SJCRH30 (cell line): Measurements from ENCODE around the gene DNAJC7. TPM values are rescaled to one million over a fixed set of nuclear protein-coding genes. Genes with fewer than 3 reads are reported as not detected.

ENCODE experiments used
- DNase-seq, 2 experiments: peaks; one replicate each; pipeline ENCODE4 v3.0.0-alpha.2; 2015 to 2020
- H3K27ac ChIP-seq: fragments of 250-450 bp; sonication (Bioruptor Pico); 2 replicates; pipeline ENCODE4 v1.5.1; 2020; ENCODE audit warnings: mild to moderate bottlenecking, moderate library complexity
- H3K27me3 ChIP-seq: fragments of 250-450 bp; sonication (Bioruptor Pico); 2 replicates; pipeline ENCODE4 v1.5.1; 2020; ENCODE audit warnings: mild to moderate bottlenecking, moderate library complexity
- H3K36me3 ChIP-seq: fragments of 250-450 bp; sonication (Bioruptor Pico); 2 replicates; pipeline ENCODE4 v1.5.1; 2020; ENCODE audit warnings: mild to moderate bottlenecking, moderate library complexity
- H3K4me1 ChIP-seq: fragments of 250-450 bp; sonication (Bioruptor Pico); 2 replicates; pipeline ENCODE4 v1.5.1; 2020; ENCODE audit warnings: mild to moderate bottlenecking, moderate library complexity
- H3K4me3 ChIP-seq: fragments of 250-450 bp; sonication (Bioruptor Pico); 2 replicates; pipeline ENCODE4 v1.5.1; 2020; ENCODE audit warnings: mild to moderate bottlenecking, moderate library complexity
- H3K9me3 ChIP-seq: fragments of 250-450 bp; sonication (Bioruptor Pico); replicated peaks from 2 replicates; pipeline ENCODE4 v1.5.1; 2020; ENCODE audit warnings: mild to moderate bottlenecking, moderate library complexity
- total RNA-seq: library from RNA; depleted of rRNA; stranded (reverse); fragments of >200 nt; shearing (Covaris generic); gene quantifications from 2 replicates; pipeline ENCODE4 v1.2.3, GENCODE V29; 2014; rRNA removed

DNAJC7 gene, protein sequence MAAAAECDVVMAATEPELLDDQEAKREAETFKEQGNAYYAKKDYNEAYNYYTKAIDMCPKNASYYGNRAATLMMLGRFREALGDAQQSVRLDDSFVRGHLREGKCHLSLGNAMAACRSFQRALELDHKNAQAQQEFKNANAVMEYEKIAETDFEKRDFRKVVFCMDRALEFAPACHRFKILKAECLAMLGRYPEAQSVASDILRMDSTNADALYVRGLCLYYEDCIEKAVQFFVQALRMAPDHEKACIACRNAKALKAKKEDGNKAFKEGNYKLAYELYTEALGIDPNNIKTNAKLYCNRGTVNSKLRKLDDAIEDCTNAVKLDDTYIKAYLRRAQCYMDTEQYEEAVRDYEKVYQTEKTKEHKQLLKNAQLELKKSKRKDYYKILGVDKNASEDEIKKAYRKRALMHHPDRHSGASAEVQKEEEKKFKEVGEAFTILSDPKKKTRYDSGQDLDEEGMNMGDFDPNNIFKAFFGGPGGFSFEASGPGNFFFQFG
- total RNA-seq: 103 and 104 TPM in 2 replicates

DNA sequence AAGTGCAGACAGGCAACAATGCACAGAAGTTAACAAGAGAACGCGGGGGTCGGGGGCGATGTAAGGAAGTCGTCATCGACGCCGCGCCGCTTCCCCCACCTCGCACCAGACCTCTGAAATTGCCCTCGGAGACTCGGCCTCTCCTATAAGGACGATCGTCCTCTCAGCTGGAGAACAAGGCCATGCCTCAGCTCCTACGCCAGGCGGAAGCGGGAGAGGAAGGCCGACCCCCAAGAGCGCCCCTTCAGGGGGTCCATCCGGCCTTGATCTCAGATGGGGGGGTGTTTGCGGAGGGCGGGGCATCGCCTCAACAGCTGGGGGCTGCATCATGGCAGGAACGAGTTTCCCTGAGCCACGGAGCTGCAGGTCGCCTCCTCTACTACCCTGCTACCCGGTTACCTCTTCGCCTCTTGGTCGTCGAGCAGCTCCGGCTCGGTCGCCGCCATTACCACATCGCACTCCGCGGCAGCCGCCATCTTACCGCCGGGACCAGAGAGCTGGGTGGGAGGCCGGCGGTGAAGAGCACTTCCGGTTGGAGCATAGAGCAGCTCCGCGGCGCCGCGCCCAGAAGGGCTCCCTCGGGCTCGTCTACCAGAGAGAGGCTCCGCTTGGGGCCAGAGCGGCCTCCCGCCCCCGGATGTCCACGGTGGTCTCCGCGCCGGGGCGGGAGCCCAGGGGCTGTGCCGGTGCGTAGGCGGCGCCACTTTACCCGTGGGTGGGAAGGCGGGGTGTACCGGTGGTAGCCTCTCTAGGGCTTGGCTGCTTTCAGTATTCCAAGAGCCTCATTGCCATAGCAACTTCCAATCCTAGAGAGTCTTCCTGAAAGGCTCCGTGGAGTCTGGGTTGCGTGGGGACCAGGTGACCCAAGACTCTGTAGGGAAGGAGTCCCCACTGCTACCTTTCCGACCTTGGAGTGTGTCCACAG, at the start of gene DNAJC7:
Gene DNAJC7 (minus strand): TSS at position 499 of the 925 bp plus-strand sequence. CDS start 23 bp downstream, at position 476.
- H3K9me3 ChIP-seq: no peaks in the 10 kb centered on the region

DNA sequence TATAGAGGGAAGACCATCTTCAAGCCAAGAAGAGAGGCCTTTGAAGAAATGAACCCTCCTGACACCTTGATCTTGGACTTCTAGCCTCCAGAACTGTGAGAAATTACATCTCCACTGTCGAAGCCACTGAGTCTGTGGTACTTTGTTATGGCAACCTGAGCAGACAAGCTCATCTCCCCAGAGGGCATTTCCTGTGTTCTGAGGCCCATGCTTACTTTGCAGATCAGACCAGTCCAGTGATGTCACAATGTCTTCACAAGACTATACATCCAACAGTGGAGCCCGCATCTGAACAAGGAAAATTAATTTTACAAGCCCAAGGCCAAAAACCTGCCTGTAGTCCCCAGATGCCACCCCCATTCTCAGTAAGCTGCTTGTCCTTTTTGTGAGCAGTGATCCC, 48.0 kb upstream of the DNAJC7 start:
- no peak overlapping the region for H3K4me3 ChIP-seq
- no peaks in the 10 kb centered on the region for H3K27me3 ChIP-seq
- H3K36me3 ChIP-seq: no peaks in the 10 kb centered on the region
- no peaks in the 10 kb centered on the region for H3K9me3 ChIP-seq
- H3K27ac ChIP-seq: no peak overlapping the region
- H3K4me1 ChIP-seq: peaks cover 47% of the 10 kb centered on the region
- no peak for DNase-seq

More for the DNA sequence above, at the start of gene DNAJC7:
- Histone ChIP-seq H3K4me3 (peak within 1 kb of the TSS; percentile 92), H3K27me3 (no peaks in the 10 kb centered on the region), H3K27ac (peak within 1 kb of the TSS; percentile 94), H3K4me1 (peaks cover 9% of the 10 kb centered on the region), H3K36me3 (peaks cover 5% of the 10 kb centered on the region; the same call in 1 of the 2 replicates)
- DNase-seq: peak; percentile 95 to 96

DNA sequence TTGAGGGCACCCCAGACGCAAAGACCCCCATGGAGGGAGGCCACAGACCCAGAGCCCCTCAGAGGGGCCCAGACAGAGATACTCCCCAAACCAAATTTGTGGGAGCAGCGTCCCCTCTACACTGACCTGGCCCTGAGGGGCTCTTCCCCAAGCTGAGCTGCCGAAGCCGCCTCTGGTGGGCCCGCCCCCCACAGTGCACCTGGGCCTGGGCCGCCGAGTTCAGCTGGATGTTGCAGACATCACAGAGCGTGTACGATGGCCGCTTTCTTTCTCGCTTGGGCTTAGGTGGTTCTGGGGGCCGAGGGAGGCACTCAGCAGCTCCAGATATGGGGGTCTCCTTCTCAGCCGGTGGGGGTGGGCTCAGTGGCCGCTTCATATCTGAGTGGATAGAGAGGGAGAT, 45.4 kb upstream of the DNAJC7 start:
- no peaks in the 10 kb centered on the region for H3K36me3 ChIP-seq
- H3K9me3 ChIP-seq: no peaks in the 10 kb centered on the region
- DNase-seq: no peak
- no peaks in the 10 kb centered on the region for H3K27me3 ChIP-seq
- H3K4me3 ChIP-seq: peak overlapping the region; percentile 18
- H3K27ac ChIP-seq: peak overlapping the region; percentile 70
- peaks cover 43% of the 10 kb centered on the region for H3K4me1 ChIP-seq

DNA sequence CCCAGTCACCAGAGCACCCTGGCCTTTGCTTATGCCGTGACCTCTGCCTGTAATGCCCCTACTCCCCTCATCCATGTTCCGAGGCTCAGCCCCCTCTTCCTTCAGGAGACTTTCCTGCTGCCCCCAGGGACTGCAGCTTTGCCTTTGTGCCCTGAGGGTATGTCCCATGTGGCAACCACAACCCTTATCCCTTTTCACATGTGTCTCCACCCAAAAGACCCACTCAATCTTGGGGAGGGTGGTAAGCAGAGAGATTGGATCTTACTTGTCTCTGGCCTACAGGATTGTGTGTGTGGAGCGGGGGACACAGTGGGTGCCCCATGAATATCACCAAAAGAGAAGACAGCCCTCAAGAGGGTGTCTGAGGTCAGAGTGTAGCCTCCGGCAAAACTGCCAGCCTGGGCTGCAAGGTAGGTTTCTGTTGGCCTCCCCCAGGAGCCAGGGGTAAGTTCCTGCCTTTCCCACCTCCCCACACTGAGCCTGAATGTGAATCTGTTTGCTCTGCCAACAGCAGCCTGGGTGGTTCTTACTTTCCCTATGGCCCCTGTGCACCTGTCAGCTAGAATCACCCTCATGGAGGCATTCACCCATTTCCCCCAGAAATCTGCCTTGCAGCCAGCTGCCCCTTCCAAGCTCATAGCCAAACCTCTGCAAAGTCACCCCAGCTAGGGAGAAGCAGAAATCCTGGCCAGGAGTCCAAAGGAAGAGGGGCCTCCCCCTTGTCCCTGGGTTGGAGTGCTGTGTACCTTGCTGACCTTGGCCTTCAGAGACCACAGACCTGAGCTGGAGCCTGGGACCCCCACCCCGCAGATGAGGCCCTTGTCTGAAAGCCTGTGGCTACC, 44.6 kb upstream of the DNAJC7 start:
- peak overlapping the region; percentile 70 for H3K27ac ChIP-seq
- DNase-seq: peak; percentile 93 to 98
- H3K4me3 ChIP-seq: peak overlapping the region; percentile 18
- H3K27me3 ChIP-seq: no peaks in the 10 kb centered on the region
- H3K9me3 ChIP-seq: no peaks in the 10 kb centered on the region
- peaks cover 35% of the 10 kb centered on the region for H3K4me1 ChIP-seq
- H3K36me3 ChIP-seq: no peaks in the 10 kb centered on the region

DNA sequence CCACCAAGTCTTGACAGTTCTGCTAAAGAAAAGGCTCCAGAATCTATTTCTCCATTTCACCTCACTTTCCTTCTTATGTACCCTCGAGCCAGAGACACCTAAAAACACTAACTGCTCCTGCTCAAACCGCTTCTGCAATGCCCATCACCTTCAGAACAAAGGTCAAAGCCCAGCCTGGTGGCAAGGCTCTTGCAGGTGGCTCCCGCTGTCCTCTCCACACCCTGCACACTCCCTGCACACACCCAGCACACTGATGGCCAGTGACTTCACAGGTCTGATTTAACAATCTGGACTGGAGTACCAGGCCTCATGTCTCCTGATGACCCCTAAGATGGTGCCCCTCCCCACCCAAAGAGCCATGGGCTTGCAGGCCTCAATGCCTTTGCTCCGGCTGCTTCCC, 43.0 kb upstream of the DNAJC7 start:
- Histone ChIP-seq H3K36me3 (no peaks in the 10 kb centered on the region), H3K9me3 (no peaks in the 10 kb centered on the region), H3K4me1 (peaks cover 38% of the 10 kb centered on the region), H3K27me3 (no peaks in the 10 kb centered on the region), H3K27ac (no peak overlapping the region), H3K4me3 (no peak overlapping the region)
- no peak for DNase-seq

DNA sequence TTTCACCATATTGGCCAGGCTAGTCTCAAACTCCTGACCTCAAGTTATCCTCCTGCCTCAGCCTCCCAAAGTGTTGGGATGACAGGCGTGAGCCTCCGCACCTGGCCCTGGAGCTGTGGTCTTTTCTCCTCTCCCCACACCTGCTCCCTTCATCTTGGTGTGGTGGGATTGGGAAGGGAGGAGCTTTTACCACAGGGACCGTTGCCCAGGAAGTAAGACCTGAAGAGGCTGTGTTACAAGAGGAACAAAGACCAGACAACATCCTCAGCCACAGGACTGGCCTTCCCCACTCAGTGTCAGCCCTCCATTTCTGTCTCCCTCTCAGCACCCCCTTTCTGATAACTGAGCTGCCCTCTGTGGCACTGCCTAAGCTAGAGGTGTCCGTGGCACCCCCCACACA, 42.6 kb upstream of the DNAJC7 start:
- H3K27ac ChIP-seq: no peak overlapping the region
- no peak for DNase-seq
- H3K4me1 ChIP-seq: peaks cover 39% of the 10 kb centered on the region
- no peaks in the 10 kb centered on the region for H3K36me3 ChIP-seq
- no peaks in the 10 kb centered on the region for H3K27me3 ChIP-seq
- H3K4me3 ChIP-seq: no peak overlapping the region
- no peaks in the 10 kb centered on the region for H3K9me3 ChIP-seq

DNA sequence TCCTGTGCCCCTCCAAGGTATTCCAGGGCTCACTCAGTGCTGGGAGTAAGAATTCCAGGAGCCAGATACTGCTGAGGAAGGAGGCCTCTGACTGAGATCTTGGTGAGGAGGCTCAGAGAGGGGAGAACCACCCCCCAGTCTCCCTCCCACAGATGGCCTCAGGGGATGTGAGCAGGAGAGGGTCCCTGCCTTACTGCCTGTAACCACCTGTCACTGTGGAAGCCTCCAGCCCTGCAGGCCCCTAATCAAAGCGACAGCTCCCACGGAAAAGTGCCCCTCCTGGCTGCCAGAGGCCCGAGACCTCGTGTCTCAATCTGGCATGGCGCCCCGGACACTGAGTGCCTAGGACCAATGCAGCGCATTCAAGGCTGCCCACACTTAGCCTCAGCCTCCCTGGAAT, 40.8 kb upstream of the DNAJC7 start:
- no peak overlapping the region for H3K4me3 ChIP-seq
- peak; percentile 40 to 69 for DNase-seq
- no peaks in the 10 kb centered on the region for H3K36me3 ChIP-seq
- H3K9me3 ChIP-seq: no peaks in the 10 kb centered on the region
- H3K27me3 ChIP-seq: peaks cover 6% of the 10 kb centered on the region; the same call in 1 of the 2 replicates
- H3K27ac ChIP-seq: no peak overlapping the region
- peaks cover 28% of the 10 kb centered on the region for H3K4me1 ChIP-seq

DNA sequence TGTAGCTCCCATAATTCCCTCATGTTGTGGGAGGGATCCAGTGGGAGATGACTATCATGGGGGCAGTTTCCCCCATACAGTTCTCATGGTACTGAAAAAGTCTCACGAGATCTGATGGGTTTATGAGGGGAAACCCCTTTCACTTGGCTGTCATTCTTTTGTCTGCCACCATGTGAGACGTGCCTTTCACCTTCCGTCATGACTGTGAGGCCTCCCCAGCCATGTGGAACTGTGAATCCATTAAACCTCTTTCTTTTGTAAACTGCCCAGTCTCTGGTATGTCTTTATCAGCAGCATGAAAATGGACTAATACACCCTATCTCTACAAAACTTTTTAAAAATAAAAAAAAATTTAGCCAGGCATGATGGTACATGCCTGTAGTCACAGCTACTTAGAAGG, 39.4 kb upstream of the DNAJC7 start:
- no peak overlapping the region for H3K4me3 ChIP-seq
- H3K9me3 ChIP-seq: no peaks in the 10 kb centered on the region
- H3K36me3 ChIP-seq: no peaks in the 10 kb centered on the region
- peaks cover 15% of the 10 kb centered on the region for H3K4me1 ChIP-seq
- H3K27ac ChIP-seq: no peak overlapping the region
- H3K27me3 ChIP-seq: peaks cover 6% of the 10 kb centered on the region; the same call in 1 of the 2 replicates
- no peak for DNase-seq

DNA sequence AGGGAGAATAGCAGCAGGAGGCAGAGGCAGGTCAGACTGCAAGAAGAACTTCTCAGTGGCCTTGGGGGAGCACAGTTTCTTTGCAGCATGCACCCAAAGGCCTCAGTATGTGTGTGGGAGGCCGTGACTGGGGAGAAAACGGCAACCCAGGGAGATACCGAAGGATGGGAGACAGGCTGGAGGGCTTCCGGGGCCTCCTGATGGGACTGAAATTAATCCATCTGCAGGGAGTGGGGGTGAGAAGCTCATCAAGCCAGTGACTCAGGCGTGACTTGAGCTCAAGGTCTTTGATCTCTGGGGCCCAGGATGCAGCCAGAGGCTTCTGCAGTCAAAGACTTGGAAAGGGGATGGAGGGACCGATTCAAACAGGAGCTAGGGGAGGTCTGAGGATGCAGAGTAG, 38.3 kb upstream of the DNAJC7 start:
- H3K27me3 ChIP-seq: peaks cover 6% of the 10 kb centered on the region; the same call in 1 of the 2 replicates
- H3K4me1 ChIP-seq: peaks cover 9% of the 10 kb centered on the region; the same call in 1 of the 2 replicates
- H3K27ac ChIP-seq: no peak overlapping the region
- H3K4me3 ChIP-seq: no peak overlapping the region
- DNase-seq: no peak
- H3K9me3 ChIP-seq: no peaks in the 10 kb centered on the region
- H3K36me3 ChIP-seq: no peaks in the 10 kb centered on the region

DNA sequence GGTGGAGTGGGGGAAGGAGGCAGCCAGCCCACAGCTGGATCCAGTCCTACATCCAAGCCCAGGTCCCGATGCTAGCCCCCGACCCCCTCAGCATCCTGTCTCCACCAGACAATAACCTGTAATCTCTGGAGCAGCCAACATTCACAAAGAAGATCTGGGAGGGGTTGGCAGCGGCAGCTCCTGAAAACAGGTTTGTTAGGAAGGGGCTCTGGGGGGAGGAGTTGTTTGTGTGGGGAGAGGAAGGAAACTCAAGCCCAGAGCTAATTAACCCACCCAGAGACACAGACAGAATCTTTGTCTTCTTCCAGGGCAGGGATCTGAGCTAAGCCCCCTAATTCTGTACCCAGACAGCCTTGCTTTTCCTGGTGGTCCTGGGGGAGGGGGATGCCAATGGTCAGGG, 37.8 kb upstream of the DNAJC7 start:
- Histone ChIP-seq H3K27ac (no peak overlapping the region), H3K4me3 (no peak overlapping the region), H3K36me3 (no peaks in the 10 kb centered on the region), H3K9me3 (no peaks in the 10 kb centered on the region), H3K27me3 (peaks cover 6% of the 10 kb centered on the region; the same call in 1 of the 2 replicates), H3K4me1 (peaks cover 9% of the 10 kb centered on the region; the same call in 1 of the 2 replicates)
- DNase-seq: no peak

DNA sequence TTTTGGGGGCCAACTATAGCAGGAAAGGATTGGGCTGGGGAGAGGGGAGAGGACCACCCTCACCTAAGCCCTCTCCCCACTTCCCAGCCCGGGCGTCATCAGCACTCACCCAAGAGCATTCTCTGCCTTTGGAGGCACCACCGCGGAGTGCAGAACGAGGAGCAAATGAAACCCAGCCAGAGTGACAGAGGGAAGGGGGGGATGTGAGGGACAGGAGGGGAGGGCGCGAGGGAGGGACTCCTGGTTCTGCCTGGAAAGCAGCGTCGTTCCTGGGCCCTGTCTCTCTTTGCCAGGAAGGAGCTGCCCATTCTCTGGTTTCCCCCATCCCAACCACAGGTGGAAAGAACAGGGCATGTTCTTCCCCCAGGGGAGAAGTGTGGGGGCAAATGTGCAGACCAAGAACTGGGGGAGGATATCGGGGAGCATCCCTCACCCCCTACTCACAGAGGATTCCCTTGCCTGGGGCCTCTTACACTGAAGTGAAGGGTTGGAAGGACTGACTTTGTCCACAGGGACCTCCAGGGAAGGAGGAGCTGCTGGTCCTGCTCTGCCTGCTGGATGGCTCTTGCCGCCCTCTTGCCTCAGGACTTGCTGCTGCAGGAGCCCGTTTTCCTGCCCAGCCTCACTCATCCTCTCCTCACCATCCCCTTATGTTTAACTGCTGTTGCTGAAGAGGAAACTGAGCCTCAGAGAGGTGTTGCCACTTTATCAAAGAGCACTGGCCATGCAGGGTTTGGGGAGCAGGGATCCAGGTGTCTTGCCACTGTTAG, 36.7 kb upstream of the DNAJC7 start:
- Histone ChIP-seq H3K4me3 (no peak overlapping the region), H3K4me1 (peaks cover 9% of the 10 kb centered on the region; the same call in 1 of the 2 replicates), H3K9me3 (no peaks in the 10 kb centered on the region), H3K27me3 (peaks cover 6% of the 10 kb centered on the region; the same call in 1 of the 2 replicates), H3K36me3 (no peaks in the 10 kb centered on the region), H3K27ac (no peak overlapping the region)
- no peak for DNase-seq

DNA sequence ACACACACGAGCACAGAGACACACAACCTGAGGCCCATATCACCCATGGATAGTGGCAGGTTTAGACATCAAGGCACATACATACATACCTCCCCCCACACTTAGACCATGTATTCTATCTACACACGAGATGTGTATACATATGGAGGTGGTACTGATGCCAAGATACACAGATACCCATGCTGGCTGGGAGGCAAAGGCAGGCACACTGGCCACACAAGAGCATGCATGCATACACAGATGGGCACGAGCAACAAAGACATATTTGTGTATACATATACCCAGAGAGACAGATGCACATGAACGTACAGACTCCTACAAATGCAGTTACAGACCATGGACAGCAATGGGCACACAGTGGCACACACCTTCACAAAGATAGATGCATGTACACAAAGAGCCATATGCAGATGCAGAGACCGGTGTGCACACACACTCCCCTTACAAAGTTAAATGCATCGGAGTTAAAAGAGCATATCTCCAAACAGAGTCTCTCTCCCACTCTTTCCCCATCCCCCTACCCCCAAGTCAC, 35.2 kb upstream of the DNAJC7 start:
- Histone ChIP-seq H3K36me3 (no peaks in the 10 kb centered on the region), H3K4me1 (peaks cover 4% of the 10 kb centered on the region; the same call in 1 of the 2 replicates), H3K9me3 (no peaks in the 10 kb centered on the region), H3K27ac (no peak overlapping the region), H3K27me3 (peaks cover 6% of the 10 kb centered on the region; the same call in 1 of the 2 replicates), H3K4me3 (no peak overlapping the region)
- DNase-seq: no peak

DNA sequence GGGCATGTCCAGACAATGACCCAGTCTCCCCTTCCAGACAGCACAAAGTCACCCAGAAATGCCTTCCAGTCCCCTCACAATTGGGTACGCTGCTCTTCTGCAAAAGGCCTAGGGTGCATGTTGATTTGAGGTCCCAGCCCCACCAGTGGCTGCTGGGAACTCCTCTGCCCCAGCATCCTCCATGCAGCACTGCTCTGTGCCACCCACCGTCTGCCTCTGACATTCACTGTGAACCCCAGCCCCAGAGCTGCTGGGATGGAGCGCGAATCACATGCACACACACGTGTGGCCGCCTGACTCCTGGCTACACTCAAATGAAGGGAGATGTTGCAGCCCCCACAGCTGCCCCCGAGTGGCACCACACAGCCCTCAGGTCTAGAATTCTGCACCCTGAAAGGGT, 34.4 kb upstream of the DNAJC7 start:
- H3K27me3 ChIP-seq: peaks cover 6% of the 10 kb centered on the region; the same call in 1 of the 2 replicates
- peaks cover 4% of the 10 kb centered on the region; the same call in 1 of the 2 replicates for H3K4me1 ChIP-seq
- no peaks in the 10 kb centered on the region for H3K36me3 ChIP-seq
- DNase-seq: no peak
- no peaks in the 10 kb centered on the region for H3K9me3 ChIP-seq
- H3K4me3 ChIP-seq: no peak overlapping the region
- H3K27ac ChIP-seq: no peak overlapping the region
